GM19099 (cell line): ENCODE results near the gene RBPJ.

Experiments used
- POLR2A ChIP-seq: IDR thresholded peaks from 3 replicates; pipeline ENCODE4 v1.6.1; 2011; ENCODE audit warnings: low read depth; ENCODE audit not compliant: insufficient read length; ENCODE audit errors: extremely low read depth

RBPJ gene

GRCh38 chr4:26441102-26441501 lies 120.3 kb downstream of the RBPJ start:
- TF ChIP-seq POLR2A = no peak

- no peak for TF ChIP-seq POLR2A
Observed at GRCh38 chr4:26441771-26442170, 121.0 kb downstream of the RBPJ start.

GRCh38 chr4:26447378-26447777 lies 126.6 kb downstream of the RBPJ start:
- TF ChIP-seq POLR2A = no peak

- no peak for TF ChIP-seq POLR2A
Observed at GRCh38 chr4:26450418-26450817, 129.6 kb downstream of the RBPJ start.

GRCh38 chr4:26451597-26451996 lies 130.8 kb downstream of the RBPJ start:
- TF ChIP-seq POLR2A = no peak

DNA sequence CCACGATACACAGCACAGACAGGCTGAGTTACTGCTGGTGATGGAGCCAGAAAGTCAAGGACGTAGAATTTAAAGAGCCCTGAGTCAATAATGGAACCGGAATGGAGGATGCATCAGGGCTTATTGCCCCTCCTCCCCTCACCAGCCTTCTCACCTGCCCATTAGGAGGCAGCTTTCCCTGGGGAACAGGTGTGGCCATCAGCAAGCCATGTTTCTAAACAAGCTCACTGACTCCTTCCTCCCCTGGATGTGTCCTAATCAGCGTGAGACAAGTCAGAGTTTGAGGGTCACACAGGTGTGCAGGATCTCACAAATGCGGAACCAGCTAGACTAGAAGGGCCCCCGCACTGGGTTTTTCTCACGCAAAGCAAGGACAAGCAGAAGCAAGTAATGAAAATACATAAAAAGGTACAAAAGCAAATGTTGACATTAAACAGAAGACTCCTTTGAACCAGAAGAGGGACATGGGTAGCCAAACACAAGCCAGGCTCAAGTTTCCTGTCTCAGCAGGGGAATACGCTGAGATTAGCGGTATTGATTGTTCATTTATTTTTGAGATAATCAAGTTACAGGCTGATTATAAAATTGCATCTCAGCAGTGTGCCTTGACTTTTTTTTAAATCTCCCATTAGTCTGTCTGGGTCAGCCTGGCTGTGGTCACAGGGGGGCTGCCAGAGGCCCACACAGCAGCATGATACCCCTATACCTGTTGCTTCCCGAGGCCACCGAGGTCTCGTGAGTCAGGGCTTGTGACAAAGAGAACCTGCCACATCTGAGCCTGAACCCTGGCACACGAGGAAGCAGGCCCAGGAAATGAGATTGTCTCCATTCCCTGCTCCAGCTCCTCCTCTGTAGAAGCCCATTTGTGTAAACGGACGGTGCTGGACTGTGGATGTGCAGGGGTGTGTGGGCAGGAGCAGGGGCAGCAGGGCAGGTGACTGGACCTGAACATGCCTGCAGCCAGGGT lies 132.0 kb downstream of the RBPJ start:
- TF ChIP-seq POLR2A = no peak

DNA sequence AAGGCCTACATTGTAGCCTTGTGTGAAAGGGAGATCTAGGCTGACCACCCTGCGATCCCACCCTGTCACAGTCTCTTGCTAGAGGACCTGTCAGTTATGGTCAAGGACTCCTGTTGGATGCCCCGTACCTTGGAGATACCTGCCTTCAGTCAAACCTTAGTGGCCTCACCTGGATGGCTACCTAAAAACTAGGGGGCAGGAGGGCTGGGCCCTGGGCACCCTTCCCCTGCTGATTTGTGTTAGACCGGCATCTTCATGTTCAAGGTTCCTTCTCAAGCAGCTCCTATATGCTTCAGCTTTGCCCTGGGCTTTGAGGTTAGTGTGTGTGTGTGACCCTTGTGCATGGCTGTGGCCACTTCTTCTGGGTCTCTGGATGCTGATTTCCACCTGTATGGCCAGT lies 134.1 kb downstream of the RBPJ start:
- no peak for TF ChIP-seq POLR2A

DNA sequence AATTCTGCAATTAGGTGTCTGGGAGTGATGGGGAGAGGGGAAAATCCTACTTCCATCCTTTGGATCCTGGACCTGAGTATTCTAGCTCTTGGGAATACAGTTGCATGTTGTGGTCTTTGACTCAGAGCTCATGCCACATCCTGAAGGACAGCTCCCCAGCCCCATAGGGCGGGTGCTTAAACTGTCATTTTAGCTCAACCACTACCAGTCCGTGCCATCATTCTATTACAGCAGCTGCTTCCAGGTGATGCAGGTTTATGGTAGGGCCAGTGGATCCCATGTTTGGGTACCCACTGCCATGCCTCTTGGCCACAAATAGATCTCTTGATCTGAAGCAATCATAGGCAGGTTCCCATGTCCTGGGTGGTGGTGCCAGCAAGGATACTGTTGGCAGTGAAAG lies 134.8 kb downstream of the RBPJ start:
- TF ChIP-seq POLR2A = no peak

GRCh38 chr4:26457412-26457811 lies 136.6 kb downstream of the RBPJ start:
- TF ChIP-seq POLR2A = no peak

DNA sequence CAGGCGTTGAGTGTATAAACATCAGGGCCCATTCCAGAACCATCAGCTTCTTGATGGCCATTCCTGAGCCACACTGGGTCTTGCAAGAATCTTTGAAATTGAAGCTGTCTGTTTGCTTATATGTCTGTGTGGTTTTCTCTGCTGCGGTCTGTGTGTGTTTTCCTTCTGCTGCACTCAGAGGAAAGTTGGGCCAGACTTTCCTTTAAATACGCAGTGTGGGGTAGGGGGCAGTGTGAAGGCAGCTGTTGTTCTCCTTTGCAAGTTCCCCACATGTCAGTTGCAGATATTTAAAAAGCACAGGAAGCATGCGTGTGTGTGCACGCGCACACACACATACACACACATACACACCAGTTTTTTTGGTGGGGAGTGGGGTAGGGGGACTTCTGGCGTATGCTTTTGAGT lies 137.3 kb downstream of the RBPJ start:
- no peak for TF ChIP-seq POLR2A

DNA sequence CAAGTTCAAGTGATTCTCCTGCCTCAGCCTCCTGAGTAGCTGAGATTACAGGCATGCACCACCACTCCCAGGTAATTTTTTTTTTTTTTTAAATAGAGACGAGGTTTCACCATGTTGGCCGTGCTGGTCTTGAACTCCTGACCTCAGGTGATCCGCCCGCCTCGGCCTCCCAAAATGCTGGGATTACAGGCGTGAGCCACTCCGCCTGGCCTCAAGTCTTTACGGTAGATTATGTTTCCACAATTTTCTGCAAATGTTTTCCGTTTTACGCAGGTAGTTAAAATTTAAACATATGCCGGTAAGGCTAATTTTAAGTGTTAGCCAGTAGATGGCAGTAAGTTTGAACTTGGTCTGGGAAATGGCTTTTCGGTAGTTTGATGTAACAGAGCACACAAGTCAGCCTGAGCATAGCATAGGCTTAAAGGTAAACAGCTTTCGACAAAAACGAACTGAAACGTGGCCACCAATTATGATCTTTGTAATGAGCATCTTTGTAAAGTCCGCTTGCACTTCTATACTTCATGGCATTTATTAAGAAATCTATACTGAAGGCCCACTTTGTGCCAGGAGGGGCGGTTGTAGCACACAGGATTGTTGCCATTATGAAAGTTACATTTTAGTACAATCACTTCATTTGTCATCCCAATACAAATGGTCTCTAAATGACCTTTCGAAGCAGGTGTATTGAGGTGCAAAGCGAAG lies 138.4 kb downstream of the RBPJ start:
- TF ChIP-seq POLR2A = no peak

GRCh38 chr4:26459756-26460530 lies 139.1 kb downstream of the RBPJ start:
- TF ChIP-seq POLR2A = no peak

DNA sequence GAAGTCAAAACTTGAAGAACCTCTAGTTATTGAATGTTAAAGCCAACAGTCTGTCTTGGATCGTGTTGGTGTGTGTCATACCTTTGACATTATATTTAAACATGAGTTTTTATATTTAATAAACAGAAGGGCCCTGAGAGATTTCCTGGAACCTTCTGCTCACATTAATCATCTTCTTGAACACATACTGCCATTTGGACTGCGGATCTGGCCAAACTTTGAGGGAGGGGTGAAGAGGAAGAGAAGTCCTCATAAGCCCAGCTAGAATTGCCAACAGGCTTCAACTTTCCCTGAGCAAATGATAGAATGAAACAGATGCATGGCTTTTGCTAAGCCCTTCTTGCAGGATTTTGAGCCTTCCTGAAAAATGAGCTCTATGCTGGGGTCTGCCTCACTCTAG lies 142.1 kb downstream of the RBPJ start:
- no peak for TF ChIP-seq POLR2A

DNA sequence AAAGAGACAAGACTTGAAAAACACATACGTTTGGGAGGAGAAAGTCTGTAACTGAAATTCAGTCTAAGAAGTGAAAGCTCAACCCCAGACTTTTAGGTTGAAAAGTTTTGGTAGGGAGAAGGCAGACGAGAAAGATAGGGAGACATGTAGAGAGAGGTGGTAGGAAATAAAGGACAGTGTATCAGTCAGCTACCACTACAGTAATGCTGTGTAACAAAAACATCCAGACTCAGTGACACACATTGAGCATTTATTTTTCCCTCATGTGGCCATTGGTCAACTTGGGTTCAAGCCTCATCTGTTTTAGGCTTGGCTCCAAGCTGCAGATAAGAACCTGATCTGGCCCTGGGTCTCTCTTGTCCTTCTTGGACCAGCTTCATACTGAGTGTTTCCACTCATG lies 142.6 kb downstream of the RBPJ start:
- no peak for TF ChIP-seq POLR2A

DNA sequence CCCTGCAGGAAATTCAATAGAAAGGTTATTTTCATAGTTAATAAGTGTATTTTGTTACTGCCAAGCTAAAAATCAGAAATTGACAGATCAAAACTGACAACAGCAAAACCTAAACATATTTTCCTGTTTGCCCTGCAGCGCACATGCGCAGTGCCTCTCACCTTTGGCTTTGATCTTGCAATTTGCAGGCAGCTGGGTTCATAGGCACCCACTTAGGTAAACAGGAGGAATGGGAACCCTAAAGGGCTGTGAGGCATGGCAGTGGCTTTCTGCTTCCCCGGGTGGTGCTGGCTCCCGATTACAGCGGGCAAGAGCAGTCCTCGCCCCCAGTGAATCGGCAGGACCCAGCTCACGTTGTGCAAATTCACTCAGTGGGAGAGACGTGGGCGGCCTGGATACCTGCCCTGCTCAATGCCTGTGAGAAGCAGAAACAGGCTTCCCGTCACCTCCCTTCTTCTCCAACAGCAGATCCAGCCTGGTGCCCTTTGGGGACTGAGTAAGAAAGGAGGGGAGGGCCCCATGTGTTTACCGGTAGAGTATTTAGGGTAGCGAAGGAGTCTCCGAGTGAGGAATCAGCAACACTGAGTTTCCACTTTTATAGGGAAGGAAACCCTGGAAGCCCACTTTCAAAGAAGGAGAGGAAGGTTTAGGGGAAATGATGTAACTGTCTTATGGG lies 143.7 kb downstream of the RBPJ start:
- no peak for TF ChIP-seq POLR2A
